H1 (cell line): ENCODE data around the gene SAMD14. TPM values are rescaled to one million over a fixed set of nuclear protein-coding genes. Genes with fewer than 3 reads are reported as not detected.
A peak's percentile ranks its signal among the peaks of the same experiment; 100 is the strongest.

Source experiments
- CTCF ChIA-PET: fragments of 300-600 bp; sonication (Branson Sonifier 250); formaldehyde crosslinking; loops from one replicate; lab custom pipeline; 2021; ENCODE audit not compliant: partially characterized antibody; lab: Charles Lee
- POLR2A ChIA-PET: fragments of 300-600 bp; sonication (Branson Sonifier 250); formaldehyde crosslinking; loops from one replicate; lab custom pipeline; 2021; ENCODE audit warnings: inconsistent platforms; ENCODE audit not compliant: partially characterized antibody; lab: Charles Lee
- DNase-seq, 2 experiments: peaks; one replicate each; pipeline versions ENCODE4 v3.0.0 to v3.0.0-alpha.2; 2010 to 2022; ENCODE audit warnings: low spot score in 2 of 2, low read depth in 1 of 2, mixed read lengths in 1 of 2
- FAIRE-seq: peaks from 2 replicates; lab custom pipeline; 2011; peaks lifted over from hg19 to GRCh38; lab: Jason Lieb, UNC
- H2AFZ ChIP-seq: 2 replicates; pipeline ENCODE4 v1.8.1; 2012; ENCODE audit warnings: low read length, inconsistent platforms
- H2AK5ac ChIP-seq: 2 replicates; pipeline ENCODE4 v1.6.1; 2013; ENCODE audit warnings: low read depth, low read length
- H2BK120ac ChIP-seq: replicated peaks from 2 replicates; pipeline ENCODE3; 2013; ENCODE audit warnings: low read depth, low read length, inconsistent platforms
- H2BK12ac ChIP-seq: 2 replicates; pipeline ENCODE4 v1.6.1; 2013; ENCODE audit warnings: low read depth, low read length
- H2BK15ac ChIP-seq: 2 replicates; pipeline ENCODE4 v1.6.1; 2013; ENCODE audit warnings: low read length
- H2BK20ac ChIP-seq: 2 replicates; pipeline ENCODE4 v1.6.1; 2013; ENCODE audit warnings: low read length
- H2BK5ac ChIP-seq: 2 replicates; pipeline ENCODE4 v1.6.1; 2013; ENCODE audit warnings: low read depth, low read length
- H3K14ac ChIP-seq: 2 replicates; pipeline ENCODE4 v1.6.1; 2013; ENCODE audit warnings: inconsistent platforms; ENCODE audit not compliant: insufficient read length
- H3K18ac ChIP-seq: 2 replicates; pipeline ENCODE4 v1.6.1; 2013; ENCODE audit warnings: low read length; ENCODE audit errors: extremely low read depth
- H3K23ac ChIP-seq: 2 replicates; pipeline ENCODE4 v1.6.1; 2013; ENCODE audit warnings: inconsistent platforms; ENCODE audit not compliant: insufficient read length
- H3K23me2 ChIP-seq: 2 replicates; pipeline ENCODE4 v1.6.1; 2013; ENCODE audit warnings: low read depth, low read length
- H3K27ac ChIP-seq: 2 replicates; pipeline ENCODE4 v1.6.1; 2011; ENCODE audit warnings: low read depth, low read length, inconsistent platforms
- H3K27me3 ChIP-seq, 4 experiments: replicated peaks in 1 of 4; 1 replicate in 1 of 4; 2 replicates in 3 of 4; pipeline versions ENCODE4 v1.6.1 to v1.8.1; 2011 to 2013; ENCODE audit warnings: low read length in 3 of 4, mild to moderate bottlenecking in 3 of 4, inconsistent platforms in 2 of 4, mixed read lengths in 2 of 4, moderate library complexity in 1 of 4; ENCODE audit not compliant: control insufficient read depth in 3 of 4, insufficient read depth in 3 of 4; ENCODE audit errors: extremely low read depth in 1 of 4
- H3K36me3 ChIP-seq, 4 experiments: 2 replicates each; pipeline versions ENCODE4 v1.6.1 to v1.8.1; 2011 to 2013; ENCODE audit warnings: mild to moderate bottlenecking in 4 of 4, low read length in 3 of 4, moderate library complexity in 2 of 4, control low read depth in 1 of 4, inconsistent platforms in 1 of 4; ENCODE audit not compliant: insufficient read depth in 4 of 4, control insufficient read depth in 2 of 4
- H3K4ac ChIP-seq: replicated peaks from 2 replicates; pipeline ENCODE3; 2013; ENCODE audit warnings: low read length, low read depth, mixed read lengths, inconsistent platforms; ENCODE audit not compliant: insufficient read length
- H3K4me1 ChIP-seq, 4 experiments: replicated peaks in 1 of 4; 1 replicate in 1 of 4; 2 replicates in 3 of 4; pipeline versions ENCODE4 v1.6.1 to v1.8.1; 2011 to 2013; ENCODE audit warnings: low read length in 3 of 4, inconsistent platforms in 2 of 4, mixed read lengths in 1 of 4; ENCODE audit not compliant: insufficient read depth in 4 of 4, control insufficient read depth in 3 of 4
- H3K4me2 ChIP-seq, 2 experiments: 2 replicates each; pipeline versions ENCODE4 v1.6.1 to v1.8.1; 2011 to 2013; ENCODE audit warnings: low read depth in 2 of 2, low read length in 2 of 2, control low read depth in 1 of 2, inconsistent platforms in 1 of 2, mild to moderate bottlenecking in 1 of 2; ENCODE audit not compliant: insufficient read depth in 1 of 2
- H3K4me3 ChIP-seq, 4 experiments: fragments of 200-600, 300-600 bp in 1 of 4; sonication (generic), shearing (Covaris generic), sonication (Bioruptor Twin) in 1 of 4; 2 replicates each; pipeline versions ENCODE4 v1.5.1 to v1.8.1; 2011 to 2016; ENCODE audit warnings: low read length in 4 of 4, low read depth in 3 of 4, control low read depth in 2 of 4, inconsistent platforms in 2 of 4, mild to moderate bottlenecking in 2 of 4, mixed read lengths in 1 of 4, moderate library complexity in 1 of 4; ENCODE audit not compliant: insufficient read depth in 2 of 4; ENCODE audit errors: extremely low read depth in 1 of 4
- H3K56ac ChIP-seq: replicated peaks from 2 replicates; pipeline ENCODE3; 2013; ENCODE audit warnings: low read depth, mild to moderate bottlenecking, mixed read lengths, low read length, inconsistent platforms; ENCODE audit not compliant: insufficient read length
- H3K79me1 ChIP-seq: 2 replicates; pipeline ENCODE4 v1.6.1; 2013; ENCODE audit warnings: low read depth, low read length, control low read depth
- H3K79me2 ChIP-seq, 2 experiments: 2 replicates each; pipeline versions ENCODE4 v1.6.1 to v1.8.1; 2012 to 2013; ENCODE audit warnings: low read length in 2 of 2, mild to moderate bottlenecking in 2 of 2, inconsistent platforms in 1 of 2; ENCODE audit not compliant: insufficient read depth in 2 of 2, control insufficient read depth in 1 of 2
- H3K9ac ChIP-seq, 4 experiments: replicated peaks in 1 of 4; 1 replicate in 1 of 4; 2 replicates in 3 of 4; pipeline versions ENCODE4 v1.6.1 to v1.8.1; 2011 to 2013; ENCODE audit warnings: low read depth in 3 of 4, low read length in 3 of 4, control low read depth in 2 of 4, mild to moderate bottlenecking in 2 of 4, moderate library complexity in 2 of 4, inconsistent platforms in 1 of 4; ENCODE audit errors: extremely low read depth in 1 of 4
- H3K9me3 ChIP-seq, 2 experiments: 2 replicates each; pipeline versions ENCODE4 v1.6.1 to v1.8.1; 2012 to 2013; ENCODE audit warnings: mild to moderate bottlenecking in 2 of 2, moderate library complexity in 2 of 2, control low read depth in 1 of 2, inconsistent platforms in 1 of 2, low read depth in 1 of 2, low read length in 1 of 2, mixed read lengths in 1 of 2; ENCODE audit not compliant: insufficient read depth in 2 of 2
- H4K20me1 ChIP-seq, 2 experiments: replicated peaks in 1 of 2; 2 replicates each; pipeline versions ENCODE3 to v1.8.1; 2011 to 2013; ENCODE audit warnings: inconsistent platforms in 2 of 2, low read length in 2 of 2, mild to moderate bottlenecking in 1 of 2; ENCODE audit not compliant: insufficient read depth in 2 of 2, control insufficient read depth in 1 of 2
- H4K5ac ChIP-seq: 2 replicates; pipeline ENCODE4 v1.6.1; 2013; ENCODE audit warnings: low read length, low read depth, mixed read lengths, inconsistent platforms; ENCODE audit not compliant: insufficient read length
- H4K8ac ChIP-seq: 2 replicates; pipeline ENCODE4 v1.8.0; 2013; ENCODE audit warnings: mild to moderate bottlenecking, moderate library complexity, low read length, inconsistent platforms; ENCODE audit not compliant: insufficient read depth; ENCODE audit errors: extremely low read depth
- H4K91ac ChIP-seq: replicated peaks from 2 replicates; pipeline ENCODE3; 2013; ENCODE audit warnings: low read length, mixed read lengths, inconsistent platforms; ENCODE audit not compliant: insufficient read length
- KDM5A ChIP-seq: fragments of 200-600 bp; IDR thresholded peaks from 2 replicates; pipeline ENCODE4 v1.7.1; 2012; ENCODE audit warnings: mild to moderate bottlenecking, low read length, inconsistent platforms, mixed read lengths
- PHF8 ChIP-seq: fragments of 200-600 bp; sonication (generic); conservative IDR thresholded peaks from 2 replicates; pipeline ENCODE4 v1.7.1; 2012; ENCODE audit warnings: low read depth, mild to moderate bottlenecking, inconsistent platforms, low read length, moderate library complexity
- SIN3A ChIP-seq, 2 experiments: IDR thresholded peaks in 1 of 2; conservative IDR thresholded peaks in 1 of 2; 2 replicates each; pipeline ENCODE4 v1.6.1; 2011 to 2012; ENCODE audit warnings: low read length in 2 of 2, improper control_type of control experiment in 1 of 2, low read depth in 1 of 2, mild to moderate bottlenecking in 1 of 2
- SP2 ChIP-seq: IDR thresholded peaks from 2 replicates; pipeline ENCODE4 v1.6.1; 2012; ENCODE audit warnings: mild to moderate bottlenecking, low read length, inconsistent platforms
- SUZ12 ChIP-seq: fragments of 200-600 bp; sonication (generic); IDR thresholded peaks from 2 replicates; pipeline ENCODE4 v1.6.1; 2012; ENCODE audit warnings: mild to moderate bottlenecking, inconsistent platforms, low read length, moderate library complexity, mixed read lengths
- WGBS, 2 experiments: shearing (Covaris generic) in 1 of 2; methylation state at CpG; one replicate each; pipeline versions ENCODE4 v1.1.6 to v1.1.7; 2013 to 2015; ENCODE audit warnings: low lambda C conversion rate in 2 of 2, mixed read lengths in 2 of 2, inconsistent platforms in 1 of 2, low coverage in 1 of 2, missing lambda C conversion rate in 1 of 2; ENCODE audit not compliant: insufficient replicate concordance in 2 of 2, insufficient coverage in 1 of 2, insufficient read length in 1 of 2; ENCODE audit errors: extremely low coverage in 1 of 2, missing lambda C conversion rate in 1 of 2; 5-methylcytosine and 5-hydroxymethylcytosine counted together
- polyA plus RNA-seq, 7 experiments: library from polyadenylated mRNA; depleted of rRNA in 3 of 7; stranded (reverse) in 5 of 7; unstranded in 2 of 7; fragments of >200 nt in 5 of 7; fragments of 200-250 nt in 2 of 7; gene quantifications; 1 replicate in 5 of 7; 2 replicates in 1 of 7; 4 replicates in 1 of 7; pipeline versions ENCODE4 v1.2.1 to v1.2.3, GENCODE V29; 2011 to 2013; ENCODE audit warnings: missing spikeins in 2 of 7, mixed read lengths in 2 of 7
- total RNA-seq: library from RNA; stranded (reverse); fragmentation: NEBNext Ultra II Directional; extraction: Animal tissue kit (Norgen Biotek cat#: 25700); gene quantifications from 2 replicates; pipeline ENCODE4 v1.2.1, GENCODE V29; 2021

Gene SAMD14
- total and polyA plus RNA-seq, 2 of the 8 experiments (the other 6 are each of a cell fraction or from before 2014, with no cell fraction given) = 5.7 to 5.8 TPM

DNA sequence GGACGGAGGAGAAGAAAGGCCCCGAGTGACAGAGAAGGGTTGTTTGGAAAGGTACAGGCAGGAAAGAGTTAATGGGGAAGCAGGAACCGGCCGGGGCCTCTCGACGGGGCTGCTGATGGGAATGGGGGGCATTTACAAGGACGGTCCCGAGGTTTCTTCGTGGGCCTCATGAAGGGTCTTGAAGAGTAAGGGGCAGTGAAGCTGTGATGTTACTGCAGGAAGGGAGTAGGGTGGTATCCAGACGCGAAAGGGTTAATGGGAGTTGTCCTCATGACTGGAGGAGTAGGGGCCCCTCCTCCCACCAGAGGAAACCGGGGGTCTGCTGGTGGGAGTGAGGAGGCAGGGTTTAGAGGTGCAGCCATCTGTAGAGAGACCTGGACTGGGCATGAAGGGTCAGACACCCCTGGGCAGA, 34.3 kb downstream of the SAMD14 start:
- Histone ChIP-seq H3K4ac (no peak overlapping the region), H4K8ac (no peak overlapping the region), H3K27ac (no peak overlapping the region; the same call in 1 of the 2 replicates), H2BK120ac (no peak overlapping the region), H3K4me1 (peaks cover 0 to 8% (median 5%) of the 10 kb centered on the region in 4 experiments; a peak in 5 of 7 replicates), H3K23ac (no peak overlapping the region), H3K27me3 (peaks cover 0 to 3% (median 0%) of the 10 kb centered on the region in 4 experiments; a peak in 3 of 7 replicates), H3K79me2 (peaks cover 0 to 4% of the 10 kb centered on the region in 2 experiments; a peak in 1 of 4 replicates), H3K4me3 (peak overlapping the region; percentile 76 to 92 (median 82)), H3K9ac (peak overlapping the region in 2 of 4 experiments; percentile 8 to 16; a peak in 2 of 7 replicates), H3K18ac (peak overlapping the region; percentile 87; the same call in 1 of the 2 replicates), H3K56ac (no peak overlapping the region), H2AK5ac (no peak overlapping the region), H2BK20ac (no peak overlapping the region), H3K23me2 (peaks cover 13% of the 10 kb centered on the region), H2AFZ (no peak overlapping the region), H3K14ac (no peak overlapping the region), H2BK15ac (no peak overlapping the region), H4K91ac (no peak overlapping the region), H3K4me2 (peak overlapping the region; percentile 91), H3K79me1 (peaks cover 3% of the 10 kb centered on the region), H4K5ac (no peak overlapping the region), H2BK5ac (peak overlapping the region; percentile 85; the same call in 1 of the 2 replicates), H4K20me1 (no peaks in the 10 kb centered on the region), H2BK12ac (peak overlapping the region; percentile 27; the same call in 1 of the 2 replicates), H3K36me3 (peaks cover 0 to 9% (median 0%) of the 10 kb centered on the region in 4 experiments; a peak in 1 of 8 replicates), H3K9me3 (no peaks in the 10 kb centered on the region)
- ChIA-PET CTCF (interaction anchor here (0.6 to 15.7 kb wide), 5 partner anchors 8 to 267 kb away, joined by 3 to 412 read pairs (median 5); no protein-coding TSS in a partner anchor), POLR2A (interaction anchor here (1.2 to 1.3 kb wide), 2 partner anchors 15 to 57 kb away, joined by 3 to 6 read pairs; no protein-coding TSS in a partner anchor)
- TF ChIP-seq SIN3A (conservative IDR thresholded peaks at IDR 0.05 in 1 of 2, IDR thresholded peaks at IDR 0.05 in 1 of 2; ENCODE audit: low read depth in 1 of 2, low read length in 2 of 2) (peak; percentile 59 to 60; a peak in 1 of 4 replicates), SP2 (no peak), PHF8 (0 out of 2 replicates have a peak, but pooled peaks have one; percentile 25), KDM5A (no peak), SUZ12 (peak; percentile 35; the same call in 1 of the 2 replicates)
- WGBS, 2 experiments = 4% methylated on average over 9 of the region's 12 CpGs; no CpG with 5 or more reads in 1 of the 2 experiments
- DNase-seq = peak in 1 of 2 experiments; percentile 63
- FAIRE-seq = no peak
